Measurements from ENCODE around the gene EPHA4.
A peak's percentile ranks its signal among the peaks of the same experiment; 100 is the strongest.

Gene EPHA4

DNA sequence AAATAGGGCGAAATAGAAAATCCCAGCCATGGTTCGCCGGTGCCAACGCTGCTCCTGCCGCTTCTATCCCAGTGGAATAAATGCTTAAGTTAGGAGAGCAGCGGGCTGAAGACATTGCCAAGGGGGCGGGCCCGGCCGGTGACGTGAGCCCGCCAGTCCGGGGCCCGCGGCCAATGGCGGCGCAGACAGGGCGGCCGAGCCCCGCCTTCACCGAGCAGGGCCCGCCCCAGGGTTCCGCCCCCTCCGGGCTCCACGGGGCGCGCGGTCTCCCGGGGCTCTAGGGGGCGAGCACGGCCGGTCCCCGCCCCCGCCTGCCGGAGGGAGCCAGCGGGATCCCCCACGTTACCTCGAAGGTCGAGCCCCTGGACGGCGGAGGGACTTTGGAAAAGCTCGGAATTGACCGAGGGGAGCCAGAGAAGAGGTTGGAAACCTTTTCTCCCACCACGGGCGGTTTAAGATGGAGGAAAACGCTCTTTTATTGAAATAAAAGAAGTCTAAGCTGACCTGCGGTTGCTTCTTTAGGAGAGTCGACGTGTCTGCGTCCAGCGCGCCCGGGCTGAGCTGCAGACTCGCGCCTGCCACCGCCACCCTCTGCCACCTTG lies at the start of gene EPHA4:
Gene EPHA4, minus strand, starts transcription at position 86 of the 602 bp plus-strand sequence. Its CDS starts 56 bp downstream, at position 30.
- DNase-seq = no peak

- no peak for DNase-seq
These were observed 45.9 kb upstream of the EPHA4 start for GRCh38 chr2:221618007-221618406.

DNA sequence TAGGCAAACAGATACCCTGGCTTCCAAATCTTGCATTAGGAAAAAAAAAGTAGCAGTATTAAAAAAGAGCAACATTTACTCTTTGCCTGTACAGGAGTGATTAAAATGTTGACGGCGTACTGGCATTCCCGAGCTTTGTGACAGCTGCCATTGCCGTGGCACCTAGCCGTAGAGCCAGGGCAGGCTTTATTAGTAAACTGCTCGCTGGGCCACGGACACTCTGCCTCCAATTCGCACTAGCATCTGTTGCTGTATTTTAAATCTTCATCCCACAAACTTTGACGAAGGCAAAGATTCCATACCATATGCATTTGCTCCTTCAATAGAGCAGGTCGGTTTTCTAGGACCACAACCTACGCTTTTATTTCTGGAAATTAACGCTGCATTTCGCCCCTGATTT lies 44.5 kb upstream of the EPHA4 start:
- no peak for DNase-seq

DNA sequence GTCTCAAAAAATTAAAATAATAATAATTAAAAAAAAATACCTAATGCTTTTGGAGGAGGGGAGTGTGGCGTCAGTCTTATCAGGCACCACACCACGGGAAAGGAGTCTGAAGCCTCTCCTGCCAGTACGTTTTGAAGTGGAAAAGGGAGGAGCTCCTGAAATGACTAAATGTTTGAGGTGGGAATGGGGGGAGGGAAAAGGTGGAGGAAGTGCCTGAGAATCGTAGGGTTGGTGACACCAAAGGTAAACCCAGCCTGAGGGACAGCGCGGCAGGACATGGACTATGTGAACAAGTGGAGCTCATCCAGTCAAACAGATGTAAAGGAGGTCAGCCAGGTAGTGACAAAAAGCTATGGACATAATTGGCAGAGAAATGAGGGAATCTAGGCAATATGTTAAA lies 42.2 kb upstream of the EPHA4 start:
- no peak for DNase-seq

- DNase-seq = no peak
These were observed 40.7 kb upstream of the EPHA4 start for GRCh38 chr2:221612800-221613199.

- DNase-seq = no peak
These were observed 40.1 kb upstream of the EPHA4 start for GRCh38 chr2:221612161-221612560.

GRCh38 chr2:221610675-221611074 lies 38.6 kb upstream of the EPHA4 start:
- no peak for DNase-seq

- DNase-seq = no peak
These were observed 38.2 kb upstream of the EPHA4 start for GRCh38 chr2:221610255-221610654.

DNA sequence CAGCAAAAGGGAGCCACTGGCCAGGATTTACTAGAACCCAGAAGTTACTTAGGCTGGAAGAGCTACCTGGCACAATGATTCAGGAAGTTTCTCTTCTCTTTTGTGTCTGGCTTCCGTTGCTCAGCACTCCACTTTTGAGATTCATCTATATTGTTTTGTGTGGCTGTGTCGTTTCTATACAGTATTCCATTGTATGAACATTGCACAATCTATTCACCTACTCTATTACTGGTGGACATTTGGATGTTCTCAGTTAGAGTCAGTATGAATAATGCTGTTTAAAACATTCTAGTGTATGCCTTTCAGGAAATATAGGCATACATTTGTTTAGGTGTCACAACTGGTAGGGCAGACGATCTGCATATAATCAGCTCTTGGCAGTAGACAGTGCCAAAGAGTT lies 36.3 kb upstream of the EPHA4 start:
- DNase-seq = no peak

DNA sequence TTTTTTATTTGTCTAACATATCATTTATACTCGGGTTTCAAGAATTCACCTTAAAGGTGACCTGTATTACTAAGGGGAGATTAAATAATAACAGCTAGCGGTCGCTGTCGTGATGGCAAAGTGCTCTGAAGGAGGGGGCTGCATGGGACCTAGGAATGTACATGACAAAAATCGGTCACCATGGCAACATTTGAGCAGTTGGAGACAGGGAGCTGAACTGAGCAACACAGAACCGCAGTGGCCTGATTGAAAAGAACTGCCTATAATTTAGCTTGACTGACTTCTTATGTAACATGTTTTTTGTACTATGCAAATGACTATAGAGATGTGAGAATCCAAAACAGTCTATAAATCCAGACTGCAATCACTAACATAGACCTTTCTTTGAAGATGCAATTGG lies 34.3 kb upstream of the EPHA4 start:
- DNase-seq = no peak

DNA sequence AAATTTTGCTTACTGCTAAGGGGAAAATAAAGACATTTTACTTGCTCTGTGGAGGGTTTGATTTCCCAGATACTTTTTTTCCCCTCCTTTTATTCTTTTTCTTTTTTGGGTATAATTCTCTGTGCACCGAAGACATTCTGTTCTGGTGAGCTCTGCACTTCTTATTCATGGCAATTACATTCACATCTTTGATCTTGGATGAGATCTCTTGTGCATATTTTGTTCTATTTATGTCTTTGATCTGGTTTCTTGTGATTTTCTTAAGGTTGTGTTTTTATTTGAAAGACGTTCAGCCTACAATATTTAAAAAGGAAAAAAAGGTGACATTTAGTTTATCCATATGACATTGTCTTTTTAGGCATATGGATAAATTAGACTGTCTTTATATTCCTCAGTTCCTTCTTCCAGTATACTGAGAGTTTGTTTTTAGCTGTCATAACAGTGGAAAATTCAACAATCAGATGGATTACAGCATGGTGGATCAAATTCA lies 33.7 kb upstream of the EPHA4 start:
- no peak for DNase-seq

- DNase-seq = no peak
These were observed 30.8 kb upstream of the EPHA4 start for GRCh38 chr2:221602938-221603337.

DNA sequence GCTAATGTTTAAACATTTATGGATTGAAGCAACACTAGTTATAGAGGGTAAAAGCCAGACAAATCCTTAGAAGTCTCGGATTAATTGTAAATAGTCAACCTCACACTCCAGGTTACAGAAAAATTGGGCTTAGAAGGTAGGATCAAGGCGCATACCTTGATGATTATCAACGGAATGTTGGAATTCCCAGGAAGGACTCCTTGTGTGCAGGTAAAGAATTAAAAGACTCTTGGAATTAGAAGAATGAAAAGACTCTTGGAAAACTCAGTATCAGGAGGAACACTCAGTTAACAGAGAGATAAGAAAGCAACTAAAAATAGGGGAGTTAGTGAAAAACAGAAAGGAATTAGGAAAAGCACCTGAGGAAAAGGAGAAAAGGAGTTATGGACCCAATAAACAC lies 29.3 kb upstream of the EPHA4 start:
- no peak for DNase-seq

- DNase-seq = no peak
These were observed 28.3 kb upstream of the EPHA4 start for GRCh38 chr2:221600388-221600787.

DNA sequence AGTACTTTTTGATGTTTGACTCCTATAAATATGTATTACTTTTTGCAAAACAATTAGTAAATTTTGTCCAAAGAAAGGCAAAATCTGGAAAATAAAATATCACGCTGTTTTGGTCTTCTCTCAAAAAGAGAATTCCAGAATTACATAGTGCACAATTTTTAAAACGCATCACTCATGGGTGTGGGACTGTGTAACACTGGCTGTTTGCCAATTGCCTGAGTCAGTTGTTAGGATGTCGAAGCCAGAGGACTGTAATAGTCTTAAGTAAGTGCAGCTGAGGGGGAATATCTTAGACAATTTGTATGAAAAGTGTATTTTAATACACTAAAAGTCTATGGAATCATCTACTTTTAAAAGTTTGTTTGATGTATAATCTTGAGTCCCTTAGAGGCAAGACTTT lies 24.1 kb upstream of the EPHA4 start:
- no peak for DNase-seq

- DNase-seq = no peak
These were observed 18.8 kb upstream of the EPHA4 start for GRCh38 chr2:221590861-221591365.

DNA sequence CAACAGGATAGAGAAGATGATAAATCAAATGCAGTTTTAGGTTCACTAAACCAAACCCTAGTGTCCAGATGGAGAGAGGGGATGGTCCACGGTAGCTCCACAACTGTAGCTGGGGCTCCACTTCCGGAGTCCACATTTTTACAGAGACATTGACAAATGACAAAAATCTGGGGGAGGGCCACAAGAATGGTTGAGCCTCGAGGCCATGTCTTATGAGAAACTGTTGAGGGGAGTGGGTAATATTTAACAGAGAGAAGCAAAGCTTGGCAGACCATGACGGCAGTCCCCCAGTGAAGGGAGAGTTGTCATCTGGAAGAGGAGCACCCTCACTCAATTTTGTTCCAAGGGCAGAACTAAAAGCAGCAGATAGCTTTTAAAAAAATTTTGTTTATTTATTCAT lies 17.6 kb upstream of the EPHA4 start:
- DNase-seq = no peak

GRCh38 chr2:221588306-221588985 lies 16.3 kb upstream of the EPHA4 start:
- DNase-seq = no peak

DNA sequence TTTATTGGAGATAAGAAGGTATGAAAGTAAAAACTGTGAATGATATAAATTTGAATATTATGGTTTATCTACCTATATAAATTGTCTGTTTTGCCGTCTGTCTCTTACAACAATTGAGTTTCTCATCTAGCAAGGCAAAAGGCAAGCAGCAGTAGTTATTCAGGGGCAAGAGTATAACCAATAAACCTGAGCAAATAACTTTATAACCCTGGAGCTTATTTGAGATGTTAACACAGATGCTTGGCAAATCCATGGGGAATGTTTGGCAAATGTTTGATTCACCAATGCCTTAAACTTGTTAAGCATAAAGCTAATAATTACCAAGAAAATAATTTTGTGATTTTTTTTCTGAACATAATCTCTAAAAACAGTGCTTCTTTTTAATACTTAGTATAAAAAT lies 9.9 kb upstream of the EPHA4 start:
- no peak for DNase-seq

GRCh38 chr2:221574231-221574570 lies 2.1 kb upstream of the EPHA4 start:
- no peak for DNase-seq

DNA sequence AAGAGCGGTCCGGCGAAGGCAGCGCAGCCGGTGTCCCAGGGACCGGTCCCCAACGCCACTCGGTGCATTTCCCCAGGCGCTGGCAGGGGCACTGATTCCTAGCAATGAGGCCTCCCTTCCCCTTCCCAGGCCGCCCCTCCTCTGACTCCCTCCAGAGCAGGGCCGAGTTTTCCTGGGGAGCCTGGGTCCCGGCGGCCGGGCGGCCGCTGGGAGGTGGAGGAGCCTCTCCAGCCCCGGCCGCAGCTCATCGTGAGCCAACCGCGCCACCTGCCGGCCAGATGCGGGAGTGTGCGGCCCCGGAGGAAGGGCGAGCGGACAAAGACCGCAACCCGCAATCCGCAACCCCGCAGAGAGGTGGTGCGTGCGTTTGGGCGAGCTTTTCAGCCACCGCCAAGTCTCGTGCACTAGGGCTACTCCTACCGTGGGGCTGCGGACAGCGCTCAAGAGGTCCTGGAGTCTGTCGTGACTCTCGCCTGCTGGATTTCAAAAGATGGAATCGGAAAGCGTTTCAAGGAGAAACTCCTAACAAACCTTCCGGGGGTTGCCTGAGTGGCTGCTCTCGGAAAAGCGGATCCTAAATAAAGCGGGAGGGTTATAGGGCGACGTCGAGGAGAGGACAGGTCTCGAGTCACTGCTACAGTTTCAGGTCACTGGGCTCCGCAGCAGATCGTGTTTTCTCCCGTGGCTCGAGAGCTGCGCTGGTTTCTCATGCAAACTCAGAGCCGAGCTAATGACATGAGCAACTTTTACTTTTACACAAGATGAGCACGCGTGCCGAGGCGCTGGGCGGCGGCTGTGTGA lies 1.5 kb upstream of the EPHA4 start:
- DNase-seq = peak; percentile 35

DNA sequence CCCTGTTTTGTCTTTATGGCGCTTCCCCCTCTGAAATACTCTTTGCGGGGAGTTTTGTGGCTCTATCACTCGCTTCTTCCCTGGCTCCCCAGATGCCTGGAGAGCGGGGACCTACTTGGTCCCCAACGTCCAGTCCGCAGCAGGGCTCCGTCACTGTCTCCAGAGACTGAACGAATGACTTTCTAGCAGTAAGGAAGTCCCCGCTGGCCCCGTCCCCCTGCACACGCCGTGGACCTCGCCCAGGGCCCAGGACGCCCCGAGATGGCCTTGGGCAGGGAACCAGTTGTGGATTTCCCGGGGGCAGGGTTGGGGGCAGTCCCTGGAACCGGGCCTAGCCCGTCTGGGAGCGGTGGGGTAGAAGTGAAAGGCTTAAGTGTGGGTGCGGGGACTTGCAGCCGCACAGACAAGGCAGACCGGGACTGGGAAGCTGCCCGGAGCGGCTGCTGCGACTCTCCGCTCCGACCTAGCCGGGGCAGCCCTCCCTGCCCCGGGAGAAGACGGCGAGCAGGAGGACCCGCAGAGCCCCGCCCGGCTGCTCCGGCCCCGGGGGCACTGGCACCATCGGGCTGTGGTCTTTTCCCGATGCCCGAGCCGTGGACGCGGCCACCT lies 821 bp upstream of the EPHA4 start:
- DNase-seq = no peak

DNA sequence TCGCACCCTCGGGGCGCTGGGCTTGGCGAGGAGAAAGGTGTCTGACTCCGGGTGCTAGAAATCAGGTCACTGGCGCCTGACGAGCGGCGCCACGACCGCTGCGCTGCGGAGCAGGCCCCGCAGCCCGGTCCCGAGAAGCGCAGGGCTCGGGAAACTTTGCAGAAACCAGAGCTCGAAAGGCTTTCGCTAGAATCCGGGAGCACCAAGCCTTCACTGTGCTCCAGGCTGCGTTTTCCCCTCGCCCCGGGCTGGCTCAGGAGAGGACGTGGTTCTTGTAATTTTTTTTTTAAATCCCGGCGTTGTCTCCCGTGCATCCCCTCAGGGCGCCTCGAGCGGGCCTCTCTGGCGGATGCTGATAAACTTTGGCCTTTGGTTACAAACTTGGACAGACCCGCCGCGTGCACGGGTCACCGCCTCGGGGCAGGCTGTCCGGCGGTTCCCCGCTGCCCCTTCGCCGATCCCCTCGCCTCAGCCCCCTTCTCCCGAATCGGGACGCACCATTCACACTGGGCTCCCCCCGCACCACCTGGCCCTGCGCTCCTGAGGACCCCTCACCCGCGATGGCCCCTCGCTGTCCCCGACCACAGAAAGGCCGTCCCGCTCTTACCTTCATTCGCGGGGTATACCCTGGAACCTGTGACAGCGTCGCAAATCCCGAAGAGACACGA lies 419 bp downstream of the EPHA4 start:
- DNase-seq = no peak
